ACHN (cell line): ENCODE measurements around the gene PREP.
"Not testable (repeated sequence)": the region's sequence is repeated elsewhere in the genome, so short reads cannot be mapped to it uniquely, and the experiment has no call there.

Experiments used
- DNase-seq: peaks from one replicate; pipeline ENCODE4 v3.0.0-alpha.2; 2015
- in situ Hi-C: cut with HindIII; loops from 2 replicates; pipeline ENCODE4 v1.10.0; 2017; ENCODE audit warnings: low sequenced_read_pairs, low pct_ligation_motif_present, low pct_unique_long_range_greater_than_20kb

The PREP gene

GRCh38 chr6:105257340-105257739 lies 145.5 kb downstream of the PREP start:
- in situ Hi-C loops, result no loop called here
- DNase-seq, result no peak

- no peak for DNase-seq
- in situ Hi-C loops, result no loop called here
Observed at GRCh38 chr6:105256619-105257018, 146.3 kb downstream of the PREP start.

- DNase-seq, result no peak
- in situ Hi-C loops, result no loop called here
Observed at GRCh38 chr6:105253787-105254186, 149.1 kb downstream of the PREP start.

- in situ Hi-C loops, result no loop called here
- no peak for DNase-seq
Observed at GRCh38 chr6:105251689-105252088, 151.2 kb downstream of the PREP start.

- DNase-seq, result no peak
Observed at GRCh38 chr6:105250533-105250932, 152.3 kb downstream of the PREP start.

GRCh38 chr6:105243487-105243886 lies 159.4 kb downstream of the PREP start:
- in situ Hi-C loops, result no loop called here
- DNase-seq, result no peak

More at GRCh38 chr6:105250533-105250932, 152.3 kb downstream of the PREP start:
- in situ Hi-C loops, result no loop called here

- no peak for DNase-seq
- in situ Hi-C loops, result no loop called here
Observed at GRCh38 chr6:105235155-105235554, 167.7 kb downstream of the PREP start.

GRCh38 chr6:105231771-105232170 lies 171.1 kb downstream of the PREP start:
- DNase-seq, in situ Hi-C loops: not testable (repeated sequence)
